ENCODE data around the gene C1orf50.
A peak's percentile ranks its signal among the peaks of the same experiment; 100 is the strongest.
"Not testable (repeated sequence)": the region's sequence is repeated elsewhere in the genome, so short reads cannot be mapped to it uniquely, and the experiment has no call there.

C1orf50 gene

DNA sequence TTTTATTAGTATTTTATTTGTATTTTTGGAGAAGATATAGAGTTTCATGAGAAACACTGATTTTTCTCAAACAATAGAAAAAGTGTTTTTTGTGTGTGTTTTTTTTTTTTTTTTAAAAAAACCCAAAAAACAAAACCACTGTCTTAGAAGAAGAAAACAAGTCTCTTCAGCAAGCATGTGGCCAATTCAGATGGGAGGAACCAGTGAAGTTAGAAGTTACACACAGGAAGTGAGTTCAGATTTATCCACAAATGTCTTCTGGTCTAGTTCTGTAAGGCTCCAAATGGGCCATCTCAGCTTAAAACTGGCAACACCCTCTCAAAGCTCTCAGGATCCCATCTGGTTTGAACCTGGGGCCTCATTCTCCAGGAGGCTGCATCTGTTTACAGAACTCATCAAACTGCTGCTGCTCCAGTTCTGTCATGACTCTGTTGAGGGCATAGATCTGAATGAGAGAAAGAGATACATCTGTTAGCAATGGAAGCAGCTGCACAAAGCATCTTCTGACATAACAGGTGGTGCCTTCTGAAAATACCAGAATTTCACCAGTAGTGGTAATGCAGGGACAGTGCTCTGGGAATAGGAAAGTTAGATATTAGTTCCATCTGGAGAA, 40.1 kb downstream of the C1orf50 start:
- no peak for DNase-seq

DNA sequence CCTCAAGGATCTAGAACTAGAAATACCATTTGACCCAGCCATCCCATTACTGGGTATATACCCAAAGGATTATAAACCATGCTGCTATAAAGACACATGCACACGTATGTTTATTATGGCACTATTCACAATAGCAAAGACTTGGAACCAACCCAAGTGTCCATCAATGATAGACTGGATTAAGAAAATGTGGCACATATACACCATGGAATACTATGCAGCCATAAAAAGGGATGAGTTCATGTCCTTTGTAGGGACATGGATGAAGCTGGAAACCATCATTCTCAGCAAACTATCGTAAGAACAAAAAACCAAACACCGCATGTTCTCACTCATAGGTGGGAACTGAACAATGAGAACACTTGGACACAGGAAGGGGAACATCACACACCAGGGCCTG, 47.8 kb downstream of the C1orf50 start:
- DNase-seq, result not testable (repeated sequence)

DNA sequence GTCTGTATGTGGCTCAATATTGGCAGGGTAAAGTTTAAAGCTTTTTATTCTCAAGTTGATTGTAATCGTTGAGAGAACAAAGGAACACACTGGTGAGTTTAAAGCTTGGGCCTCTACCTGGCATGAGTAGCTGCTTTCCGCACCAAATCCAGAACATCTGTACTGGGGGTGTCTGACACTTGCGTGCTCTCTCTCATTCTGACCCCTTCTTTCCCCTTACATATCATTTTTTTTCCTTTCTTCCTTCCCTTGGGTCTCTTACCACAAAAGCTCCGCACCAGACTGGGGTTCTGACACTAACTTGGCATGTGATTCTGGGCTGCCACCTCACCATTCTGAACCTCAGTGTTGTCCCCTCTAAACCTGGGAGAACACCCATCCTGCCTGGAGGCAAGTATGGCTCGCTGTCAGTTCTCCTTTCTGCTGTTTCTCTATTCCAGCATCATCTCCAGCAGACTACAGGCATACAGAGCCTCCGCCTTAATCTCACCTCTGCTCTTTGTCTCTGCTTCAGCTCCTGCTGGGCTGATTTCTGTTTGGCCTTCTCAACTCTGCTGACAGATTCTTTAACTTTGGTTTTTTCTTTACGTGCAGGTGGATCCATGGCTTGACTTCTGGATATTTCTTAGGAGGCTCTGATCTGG, 49.0 kb downstream of the C1orf50 start:
- peak in 1 of 2 donors; percentile 11 for DNase-seq

DNA sequence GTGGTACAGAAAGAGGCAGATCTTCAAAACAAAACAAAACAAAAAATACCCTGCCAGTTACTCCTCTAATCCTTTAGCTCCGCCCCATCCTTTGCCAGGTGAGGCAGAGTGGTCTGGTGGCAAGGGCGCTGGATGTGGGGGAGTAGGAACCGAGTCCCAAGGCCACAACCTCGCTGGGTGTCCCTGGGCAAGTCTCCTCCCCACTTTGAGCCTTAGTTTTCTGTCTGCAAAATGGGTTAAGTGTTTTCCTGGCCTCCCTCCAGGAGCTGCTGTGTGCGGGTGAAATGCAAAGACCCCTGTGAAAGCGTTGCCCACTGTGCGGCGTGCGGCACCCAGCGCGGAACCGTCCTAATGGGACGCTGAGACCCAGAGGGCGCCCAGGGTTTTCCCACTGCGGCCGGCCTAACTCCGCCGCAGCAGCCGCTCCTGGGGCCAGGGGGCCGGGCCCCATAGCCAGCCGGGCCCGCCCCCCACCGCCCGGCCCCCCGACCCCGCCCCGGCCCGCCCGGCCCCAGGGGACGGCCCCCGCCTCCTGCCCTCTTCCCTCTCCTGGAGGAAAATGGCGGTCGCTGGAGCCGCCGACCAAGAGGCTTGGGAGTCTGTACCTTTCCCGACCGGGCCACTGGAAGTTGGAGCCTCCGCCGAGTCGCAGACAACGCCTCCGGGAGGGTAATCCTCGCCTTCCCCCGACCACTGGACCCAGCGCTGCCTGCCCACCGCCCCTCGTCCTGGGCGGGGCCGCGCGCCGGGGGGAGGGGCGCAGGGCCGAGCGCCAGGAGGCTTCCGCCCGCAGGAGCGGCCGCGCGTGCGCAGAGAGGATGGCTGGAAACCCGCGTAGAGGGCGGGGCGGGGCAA, 49.8 kb downstream of the C1orf50 start, which contains the start of the genes ERMAP and SVBP:
Gene ERMAP (plus strand): TSS at position 538 of the 855 bp plus-strand sequence. CDS start 13,327 bp downstream, outside the sequence.
Gene SVBP (minus strand): TSS at position 813 of the 855 bp plus-strand sequence. CDS start 853 bp downstream, outside the sequence.
- DNase-seq, result peak; percentile 95

DNA sequence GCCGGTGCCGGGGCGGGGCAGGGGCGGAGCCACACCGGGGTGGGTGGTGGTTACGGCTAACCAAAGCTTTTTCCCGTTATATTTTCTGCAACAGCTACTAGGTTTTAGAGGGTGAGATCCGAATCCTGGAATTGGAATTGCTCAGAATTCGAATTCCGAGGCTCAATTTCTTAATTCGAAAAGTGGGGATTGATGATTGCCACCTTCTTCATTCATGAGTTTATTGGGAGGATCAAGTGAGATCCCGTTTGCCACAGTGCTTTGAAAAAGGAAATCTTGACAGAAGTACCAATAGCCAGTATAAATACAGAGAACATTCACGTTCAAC, 50.4 kb downstream of the C1orf50 start:
- DNase-seq, result no peak

DNA sequence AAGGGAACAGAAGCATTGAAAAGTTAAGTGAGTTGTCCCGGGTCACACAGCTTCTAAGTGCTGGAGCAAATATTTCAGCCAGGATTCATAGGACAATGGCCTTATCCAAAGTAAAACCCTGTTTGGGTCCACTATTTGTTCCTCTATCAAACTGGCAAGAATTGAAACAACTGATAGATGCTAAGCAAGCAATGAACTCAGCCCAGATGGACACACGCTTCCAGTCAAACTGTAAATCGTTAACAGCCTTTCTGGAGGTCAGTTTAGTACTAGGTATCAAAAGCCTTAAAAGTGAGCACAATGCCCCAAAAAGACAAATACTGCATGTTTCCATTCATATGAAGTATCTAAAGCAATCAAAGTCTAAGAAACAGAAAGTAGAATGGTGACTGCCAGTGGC, 50.9 kb downstream of the C1orf50 start:
- no peak for DNase-seq

DNA sequence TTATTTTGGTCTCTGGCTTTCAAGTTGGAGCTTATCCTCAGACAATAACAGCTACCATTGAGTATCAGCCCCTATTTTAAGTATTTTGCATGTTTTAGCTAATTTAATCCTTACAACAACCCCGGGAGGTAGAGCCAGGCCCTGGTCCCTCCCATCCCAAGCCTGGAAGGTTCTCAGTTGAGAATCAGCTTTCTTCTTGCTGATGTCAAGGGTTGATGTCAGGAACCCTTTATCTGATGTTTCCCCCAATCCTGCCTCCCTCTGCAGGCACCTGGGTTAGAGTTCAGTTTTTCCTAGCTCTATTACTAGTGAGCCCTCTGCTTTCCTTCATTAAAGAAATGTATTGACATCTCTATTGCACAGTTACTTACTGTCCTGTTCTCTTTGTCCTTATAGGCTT, 53.8 kb downstream of the C1orf50 start:
- DNase-seq, result no peak

DNA sequence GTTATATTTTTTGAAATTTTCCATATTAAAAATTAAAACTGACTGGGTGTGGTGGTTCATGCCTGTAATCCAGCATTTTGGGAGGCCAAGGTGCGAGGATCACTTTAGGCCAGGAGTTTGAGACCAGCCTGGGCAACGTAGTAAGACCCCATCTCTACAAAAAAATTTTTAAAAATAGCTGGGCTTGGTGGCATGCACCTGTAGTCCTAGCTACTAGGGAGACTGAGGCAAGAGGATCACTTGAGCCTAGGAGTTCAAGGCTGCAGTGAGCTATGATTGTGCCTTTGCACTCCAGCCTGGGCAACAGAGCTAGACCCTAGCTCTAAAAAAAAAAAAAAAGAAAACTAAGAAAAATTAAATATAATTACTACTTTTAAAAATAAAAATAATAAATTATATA, 54.6 kb downstream of the C1orf50 start:
- no peak for DNase-seq

DNA sequence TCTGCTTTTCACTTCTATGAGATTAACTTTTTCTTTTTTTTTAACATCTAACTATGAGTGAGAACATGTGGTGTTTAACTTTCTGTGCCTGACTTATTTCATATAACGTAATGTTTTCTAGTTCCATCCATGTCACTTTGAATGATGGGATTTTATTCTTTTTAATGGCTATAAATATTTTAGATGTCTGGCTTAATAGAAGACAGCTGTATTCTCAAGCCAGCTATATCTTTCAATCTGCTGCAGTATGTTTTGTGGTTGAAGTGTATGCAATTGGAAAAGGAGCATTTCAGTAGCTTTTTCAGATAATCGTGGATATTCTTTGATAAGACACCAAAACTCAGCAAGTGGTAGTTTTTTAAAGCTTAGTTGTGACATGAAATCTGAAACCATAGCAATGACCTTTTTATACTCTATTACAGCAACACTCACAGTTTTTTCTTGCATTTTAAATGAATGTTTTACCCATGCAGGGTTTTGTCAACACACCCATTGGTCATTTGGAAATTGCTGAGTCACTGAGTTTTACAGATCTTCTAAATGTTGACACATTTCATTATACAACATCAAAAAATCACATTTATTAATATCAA, 55.8 kb downstream of the C1orf50 start:
- DNase-seq, result no peak

DNA sequence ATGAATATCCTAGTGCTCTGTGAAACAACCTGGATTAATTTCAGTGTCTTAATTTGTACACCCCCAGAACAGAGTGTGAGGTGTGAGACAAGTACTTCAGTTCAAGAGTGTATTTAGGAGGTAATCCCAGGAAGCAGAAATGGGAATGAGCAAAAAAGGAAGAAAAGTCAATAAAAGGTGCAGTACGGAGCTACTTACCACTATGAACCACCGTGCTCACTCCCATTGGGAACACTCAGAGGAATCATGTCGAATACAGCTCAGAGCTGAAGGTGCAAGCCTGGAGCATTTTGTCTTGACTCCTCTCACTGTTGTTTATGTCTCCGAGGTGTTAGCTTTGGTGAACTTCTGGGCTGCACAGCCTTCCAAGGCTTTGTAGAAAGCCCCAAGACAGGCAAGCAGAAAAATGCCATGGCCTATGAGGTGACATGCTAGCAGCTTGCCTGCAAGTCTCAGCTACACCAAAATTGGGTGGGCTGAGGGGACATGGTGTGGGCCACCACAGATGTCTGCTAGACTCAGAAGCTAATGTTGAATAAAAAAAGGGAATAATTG, 57.5 kb downstream of the C1orf50 start:
- no peak for DNase-seq

DNA sequence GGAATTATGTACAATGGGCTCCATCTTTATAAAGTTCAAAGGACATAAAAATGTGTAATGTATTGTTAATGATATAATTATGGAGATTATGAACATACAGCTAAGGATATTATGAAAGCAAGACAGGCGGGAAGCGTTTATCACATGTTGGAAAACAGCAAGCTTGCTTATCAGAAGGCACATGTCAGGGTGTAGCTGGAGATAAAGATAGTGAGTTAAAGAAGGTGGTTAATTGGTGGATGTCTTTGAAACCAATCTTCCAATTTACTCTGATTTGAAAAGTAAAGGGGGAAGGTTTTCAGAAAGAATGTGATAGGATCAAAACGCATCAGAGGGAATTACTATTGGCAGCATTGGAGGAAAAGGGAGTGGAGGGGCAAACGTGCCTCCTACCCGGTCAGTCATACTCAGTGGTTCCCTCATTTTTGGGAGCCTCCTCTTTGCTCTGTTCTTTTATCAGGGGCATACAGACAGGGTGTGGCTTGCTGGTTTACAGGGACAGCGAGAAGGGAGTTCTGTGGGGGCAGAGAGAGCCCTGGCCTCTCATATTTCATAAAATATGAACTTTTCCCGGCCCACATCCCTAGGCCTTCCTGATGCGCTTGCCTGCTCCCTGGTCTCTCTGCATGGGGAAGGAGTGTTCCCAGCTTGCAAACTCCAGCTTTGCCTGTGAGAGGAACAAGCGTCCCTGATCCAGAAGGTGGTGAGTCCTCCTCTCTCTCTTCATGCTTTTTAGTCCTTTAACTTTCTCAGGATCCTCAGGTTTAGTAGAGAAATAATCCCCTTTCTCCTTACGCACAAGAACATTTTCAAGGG, 58.2 kb downstream of the C1orf50 start:
- no peak for DNase-seq
